ENCODE data around the gene WWC1.

- TF ChIP-seq FOXA1 (IDR thresholded peaks at IDR 0.05; ENCODE audit: borderline replicate concordance), result no peak
- TF ChIP-seq CTCF (IDR thresholded peaks at IDR 0.05 in 2 of 3, conservative IDR thresholded peaks at IDR 0.05 in 1 of 3; ENCODE audit: insufficient read depth in 2 of 3, low read depth in 1 of 3, low read length in 3 of 3), result no peak
- TF ChIP-seq ZBTB49 (CRISPR knock-in tag; IDR thresholded peaks at IDR 0.05; ENCODE audit: borderline replicate concordance), result no peak
- TF ChIP-seq RFX5 (IDR thresholded peaks at IDR 0.05; ENCODE audit: low read depth, low read length), result no peak
- TF ChIP-seq ZBTB11 (CRISPR knock-in tag; IDR thresholded peaks at IDR 0.05), result no peak
- TF ChIP-seq RBM39 (optimal IDR thresholded peaks at IDR 0.05; ENCODE audit: low read depth, low read length), result no peak
- no peak for TF ChIP-seq POLR2A (conservative IDR thresholded peaks at IDR 0.05)
- no peak for TF ChIP-seq ERF (CRISPR knock-in tag; IDR thresholded peaks at IDR 0.05)
These were observed 11.3 kb downstream of the WWC1 start for GRCh38 chr5:168302785-168303184.

Data from K562 (cell line).